A549 (cell line): ENCODE results near the gene FRS3. TPM values are rescaled to one million over a fixed set of nuclear protein-coding genes. Genes with fewer than 3 reads are reported as not detected.

Experiments used
- ATAC-seq, 2 experiments: fragments of 200-7000 bp in 1 of 2; fragments of >200 bp in 1 of 2; cut with Nextera tagmentation in 1 of 2; cut with Tn5 transposase in 1 of 2; 3 replicates each; pipeline versions ENCODE4 v1.8.0 to v1.9.1; 2018 to 2020; ENCODE audit warnings: mild to moderate bottlenecking in 1 of 2, moderate library complexity in 1 of 2
- CTCF ChIA-PET: fragments of 300-600 bp; sonication (Branson Sonifier 250); formaldehyde crosslinking; extraction: SDS; loops from one replicate; lab custom pipeline; 2021; ENCODE audit warnings: antibody characterized with exemption, inconsistent platforms; lab: Yijun Ruan, JAX
- POLR2A ChIA-PET: fragments of 350-600 bp; formaldehyde crosslinking; extraction: SDS; loops from one replicate; lab custom pipeline; 2021; ENCODE audit warnings: antibody characterized with exemption, inconsistent platforms; lab: Yijun Ruan, JAX
- DNase-seq, 2 experiments: peaks; one replicate each; pipeline versions ENCODE4 v3.0.0 to v3.0.0-alpha.2; 2011 to 2016; ENCODE audit warnings: low read depth in 1 of 2, low spot score in 1 of 2
- FAIRE-seq: peaks from 2 replicates; lab custom pipeline; 2011; peaks lifted over from hg19 to GRCh38; lab: Jason Lieb, UNC
- H3K27ac ChIP-seq, 2 experiments: fragments of >200 bp; sonication (Bioruptor Twin); formaldehyde crosslinking; 3 replicates each; pipeline ENCODE4 v1.5.1; 2016 to 2017
- H3K4me1 ChIP-seq: fragments of >200 bp; sonication (Bioruptor Twin); formaldehyde crosslinking; 3 replicates; pipeline ENCODE4 v1.6.1; 2016
- H3K4me2 ChIP-seq: fragments of >200 bp; sonication (Bioruptor Twin); formaldehyde crosslinking; 3 replicates; pipeline ENCODE4 v1.6.1; 2016
- H3K4me3 ChIP-seq: fragments of >200 bp; sonication (Bioruptor Twin); formaldehyde crosslinking; 3 replicates; pipeline ENCODE4 v1.5.1; 2016
- H3K9me3 ChIP-seq: fragments of >200 bp; sonication (Bioruptor Twin); formaldehyde crosslinking; 3 replicates; pipeline ENCODE4 v1.6.1; 2016
- BCL3 ChIP-seq: fragments of >200 bp; sonication (Bioruptor Twin); formaldehyde crosslinking; IDR thresholded peaks from 3 replicates; pipeline ENCODE4 v1.6.1; 2016
- BHLHE40 ChIP-seq: IDR thresholded peaks from 2 replicates; pipeline ENCODE4 v1.6.1; 2012; ENCODE audit warnings: low read depth, low read length, inconsistent platforms
- CEBPB ChIP-seq, 2 experiments: fragments of >200 bp in 1 of 2; sonication (Bioruptor Twin) in 1 of 2; formaldehyde crosslinking in 1 of 2; IDR thresholded peaks; 2 replicates each; pipeline ENCODE4 v1.6.1; 2012 to 2016
- ELK1 ChIP-seq: fragments of 150-350 bp; IDR thresholded peaks from 2 replicates; pipeline ENCODE4 v1.6.1; 2014; ENCODE audit warnings: low read depth, mild to moderate bottlenecking, low read length
- EP300 ChIP-seq, 2 experiments: fragments of >200 bp; sonication (Bioruptor Twin); formaldehyde crosslinking; IDR thresholded peaks; 2 replicates in 1 of 2; 3 replicates in 1 of 2; pipeline ENCODE4 v1.6.1; 2016 to 2017
- FOXS1 ChIP-seq: fragments of 250-450 bp; sonication (Bioruptor Pico); IDR thresholded peaks from 2 replicates; pipeline ENCODE4 v1.5.0; 2020; ENCODE audit warnings: mild to moderate bottlenecking, moderate library complexity
- GATA3 ChIP-seq: IDR thresholded peaks from 2 replicates; pipeline ENCODE4 v1.6.1; 2012; ENCODE audit warnings: borderline replicate concordance
- HOXA7 ChIP-seq: fragments of 250-450 bp; sonication (Bioruptor Pico); IDR thresholded peaks from 2 replicates; pipeline ENCODE4 v1.5.0; 2020; ENCODE audit warnings: mild to moderate bottlenecking, moderate library complexity
- HOXB13 ChIP-seq: fragments of 250-450 bp; sonication (Bioruptor Pico); IDR thresholded peaks from 2 replicates; pipeline ENCODE4 v1.5.0; 2020; ENCODE audit warnings: low read depth, mild to moderate bottlenecking, moderate library complexity
- JUN ChIP-seq, 2 experiments: fragments of >200 bp; sonication (Bioruptor Twin); formaldehyde crosslinking; IDR thresholded peaks; 2 replicates in 1 of 2; 3 replicates in 1 of 2; pipeline ENCODE4 v1.6.1; 2016 to 2017
- JUNB ChIP-seq: fragments of >200 bp; sonication (Bioruptor Twin); formaldehyde crosslinking; IDR thresholded peaks from 2 replicates; pipeline ENCODE4 v1.6.1; 2016
- KDM5A ChIP-seq: fragments of 200-600 bp; sonication (generic); IDR thresholded peaks from 2 replicates; pipeline ENCODE4 v1.6.1; 2016; ENCODE audit warnings: antibody characterized with exemption, mild to moderate bottlenecking
- NFE2L2 ChIP-seq: fragments of 150-350 bp; conservative IDR thresholded peaks from 2 replicates; pipeline ENCODE4 v1.6.1; 2014; ENCODE audit warnings: low read length
- NPAS2 ChIP-seq: fragments of 250-450 bp; sonication (Bioruptor Pico); IDR thresholded peaks from 2 replicates; pipeline ENCODE4 v1.8.0; 2022; ENCODE audit warnings: mild to moderate bottlenecking, moderate library complexity, borderline replicate concordance
- PHF8 ChIP-seq: fragments of 200-600 bp; sonication (generic); IDR thresholded peaks from 2 replicates; pipeline ENCODE4 v1.6.1; 2016; ENCODE audit warnings: low read depth, mild to moderate bottlenecking, antibody characterized with exemption, moderate library complexity, borderline replicate concordance
- POLR2A ChIP-seq: IDR thresholded peaks from 2 replicates; pipeline ENCODE4 v1.6.1; 2012; ENCODE audit warnings: mild to moderate bottlenecking, low read length
- POLR2AphosphoS2 ChIP-seq: conservative IDR thresholded peaks from 2 replicates; pipeline ENCODE4 v1.6.1; 2012; ENCODE audit warnings: low read length, improper control_type of control experiment, inconsistent platforms
- RCOR1 ChIP-seq: fragments of 150-350 bp; IDR thresholded peaks from 2 replicates; pipeline ENCODE4 v1.6.1; 2014; ENCODE audit warnings: antibody characterized with exemption, low read length, low read depth
- RNF2 ChIP-seq: fragments of 200-600 bp; sonication (generic); IDR thresholded peaks from 2 replicates; pipeline ENCODE4 v1.6.1; 2016; ENCODE audit warnings: low read depth, mild to moderate bottlenecking, antibody characterized with exemption, moderate library complexity, borderline replicate concordance
- SMC3 ChIP-seq: fragments of >200 bp; sonication (Bioruptor Twin); formaldehyde crosslinking; IDR thresholded peaks from 3 replicates; pipeline ENCODE4 v1.6.1; 2018; ENCODE audit warnings: inconsistent platforms
- SREBF2 ChIP-seq: fragments of 450-650 bp; IDR thresholded peaks from 2 replicates; pipeline ENCODE4 v1.6.1; 2014; ENCODE audit warnings: mild to moderate bottlenecking, moderate library complexity
- TFCP2L1 ChIP-seq: fragments of 250-450 bp; sonication (Bioruptor Pico); IDR thresholded peaks from 2 replicates; pipeline ENCODE4 v1.5.0; 2021; ENCODE audit warnings: mild to moderate bottlenecking
- ZC3H11A ChIP-seq: fragments of 450-650 bp; IDR thresholded peaks from 2 replicates; pipeline ENCODE4 v1.6.1; 2014; ENCODE audit warnings: antibody characterized with exemption, mild to moderate bottlenecking
- ZNF302 ChIP-seq: fragments of 250-450 bp; sonication (Bioruptor Pico); IDR thresholded peaks from 2 replicates; pipeline ENCODE4 v1.9.0; 2021; ENCODE audit warnings: inconsistent platforms, mild to moderate bottlenecking, moderate library complexity
- ZSCAN20 ChIP-seq: fragments of 250-450 bp; sonication (Bioruptor Pico); IDR thresholded peaks from 2 replicates; pipeline ENCODE4 v1.8.0; 2022; ENCODE audit warnings: mild to moderate bottlenecking, moderate library complexity
- WGBS: methylation state at CpG from one replicate; pipeline ENCODE4 v1.1.6; 2017; ENCODE audit errors: missing lambda C conversion rate; 5-methylcytosine and 5-hydroxymethylcytosine counted together
- polyA plus RNA-seq, 4 experiments: library from polyadenylated mRNA; depleted of rRNA in 3 of 4; stranded (reverse); fragments of >200 nt; fragmentation: RNase III in 1 of 4; extraction: RNeasy Plus Mini Kit Qiagen cat#74134 plus additional on column Dnase treatment in 1 of 4; gene quantifications; 2 replicates in 3 of 4; 3 replicates in 1 of 4; pipeline ENCODE4 v1.2.3, GENCODE V29; 2011 to 2017
- TF ChIP-seq, protein P1 (sequence below): fragments of >200 bp; sonication (Bioruptor Twin); formaldehyde crosslinking; IDR thresholded peaks from 2 replicates; pipeline ENCODE4 v1.6.1; 2016
- TF ChIP-seq, protein P2 (sequence below): fragments of >200 bp; sonication (Bioruptor Twin); formaldehyde crosslinking; IDR thresholded peaks from 3 replicates; pipeline ENCODE4 v1.5.1; 2016
- TF ChIP-seq, protein P3 (sequence below): IDR thresholded peaks from 2 replicates; pipeline ENCODE4 v1.6.1; 2012

FRS3 gene
- polyA plus RNA-seq, 2 of the 4 experiments (the other 2 are of a cell fraction): 1.9 to 2.0 TPM

DNA sequence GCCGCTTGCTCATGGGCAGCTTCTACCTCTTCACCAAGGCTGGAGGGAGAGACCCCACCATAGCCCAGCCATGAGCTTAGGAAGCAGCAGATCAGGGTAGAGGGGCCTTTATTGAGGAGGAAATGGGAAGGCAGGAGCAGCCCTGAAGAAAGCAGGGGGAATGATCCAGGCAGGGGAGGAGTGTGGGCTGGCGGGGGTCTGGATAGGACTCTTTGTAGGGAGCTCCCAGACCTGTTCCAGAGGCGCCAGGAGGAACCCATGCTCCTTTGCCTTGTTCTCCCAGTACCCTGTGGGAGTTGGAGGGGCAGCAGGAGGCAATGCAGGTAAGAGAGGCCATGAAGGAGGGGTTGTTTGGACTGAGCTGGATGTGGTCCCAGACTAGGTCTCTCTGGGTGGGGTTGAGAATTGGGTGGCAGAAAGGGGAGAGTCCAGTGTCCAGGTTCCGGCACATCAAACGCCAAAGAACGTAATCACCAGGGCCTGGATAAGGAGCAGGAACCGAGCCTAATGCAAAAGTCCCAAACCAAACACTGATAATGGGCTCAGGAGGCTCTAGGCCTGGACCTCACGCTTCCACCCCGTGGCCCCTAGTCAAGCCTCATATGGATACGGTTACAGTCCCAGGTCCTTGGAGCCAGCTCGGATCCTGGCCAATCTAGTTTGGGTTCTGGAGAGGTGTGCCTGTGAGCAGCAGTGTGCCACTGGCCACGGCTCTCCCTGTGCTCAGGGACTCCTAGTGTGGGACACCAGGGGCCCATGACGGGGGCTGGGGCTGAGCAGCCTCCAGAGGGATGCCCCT, 20.4 kb downstream of the FRS3 start:
- ChIA-PET CTCF (interaction anchor here (1.2 kb wide), 2 partner anchors 8 to 54 kb away, joined by 3 to 4 read pairs; no protein-coding TSS in a partner anchor), POLR2A (no interaction called here)
- WGBS: 67% methylated on average over 8 of the region's 13 CpGs
- DNase-seq (no peak), FAIRE-seq (no peak), ATAC-seq (no peak)
- no peak overlapping the region for H3K27ac ChIP-seq
- H3K4me3 ChIP-seq: no peak overlapping the region
- no peak overlapping the region for H3K4me2 ChIP-seq
- H3K4me1 ChIP-seq: no peaks in the 10 kb centered on the region
- H3K9me3 ChIP-seq: no peaks in the 10 kb centered on the region
- TF ChIP-seq PHF8: no peak
- no peak for TF ChIP-seq NFE2L2
- TF ChIP-seq, protein P1, sequence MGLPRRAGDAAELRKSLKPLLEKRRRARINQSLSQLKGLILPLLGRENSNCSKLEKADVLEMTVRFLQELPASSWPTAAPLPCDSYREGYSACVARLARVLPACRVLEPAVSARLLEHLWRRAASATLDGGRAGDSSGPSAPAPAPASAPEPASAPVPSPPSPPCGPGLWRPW: no peak
- TF ChIP-seq ZC3H11A: no peak
- TF ChIP-seq BCL3: no peak
- TF ChIP-seq BHLHE40: no peak
- no peak for TF ChIP-seq ZNF302 (CRISPR knock-in tag)
- no peak for TF ChIP-seq EP300 (IDR thresholded peaks at IDR 0.05)
- no peak for TF ChIP-seq SREBF2
- TF ChIP-seq, protein P2, sequence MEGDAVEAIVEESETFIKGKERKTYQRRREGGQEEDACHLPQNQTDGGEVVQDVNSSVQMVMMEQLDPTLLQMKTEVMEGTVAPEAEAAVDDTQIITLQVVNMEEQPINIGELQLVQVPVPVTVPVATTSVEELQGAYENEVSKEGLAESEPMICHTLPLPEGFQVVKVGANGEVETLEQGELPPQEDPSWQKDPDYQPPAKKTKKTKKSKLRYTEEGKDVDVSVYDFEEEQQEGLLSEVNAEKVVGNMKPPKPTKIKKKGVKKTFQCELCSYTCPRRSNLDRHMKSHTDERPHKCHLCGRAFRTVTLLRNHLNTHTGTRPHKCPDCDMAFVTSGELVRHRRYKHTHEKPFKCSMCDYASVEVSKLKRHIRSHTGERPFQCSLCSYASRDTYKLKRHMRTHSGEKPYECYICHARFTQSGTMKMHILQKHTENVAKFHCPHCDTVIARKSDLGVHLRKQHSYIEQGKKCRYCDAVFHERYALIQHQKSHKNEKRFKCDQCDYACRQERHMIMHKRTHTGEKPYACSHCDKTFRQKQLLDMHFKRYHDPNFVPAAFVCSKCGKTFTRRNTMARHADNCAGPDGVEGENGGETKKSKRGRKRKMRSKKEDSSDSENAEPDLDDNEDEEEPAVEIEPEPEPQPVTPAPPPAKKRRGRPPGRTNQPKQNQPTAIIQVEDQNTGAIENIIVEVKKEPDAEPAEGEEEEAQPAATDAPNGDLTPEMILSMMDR: no peak
- TF ChIP-seq ZSCAN20: no peak
- TF ChIP-seq ELK1: no peak
- no peak for TF ChIP-seq HOXB13 (CRISPR knock-in tag)
- TF ChIP-seq TFCP2L1 (CRISPR knock-in tag): no peak
- TF ChIP-seq POLR2A: no peak
- no peak for TF ChIP-seq FOXS1 (CRISPR knock-in tag)
- TF ChIP-seq JUN (IDR thresholded peaks at IDR 0.05): no peak

DNA sequence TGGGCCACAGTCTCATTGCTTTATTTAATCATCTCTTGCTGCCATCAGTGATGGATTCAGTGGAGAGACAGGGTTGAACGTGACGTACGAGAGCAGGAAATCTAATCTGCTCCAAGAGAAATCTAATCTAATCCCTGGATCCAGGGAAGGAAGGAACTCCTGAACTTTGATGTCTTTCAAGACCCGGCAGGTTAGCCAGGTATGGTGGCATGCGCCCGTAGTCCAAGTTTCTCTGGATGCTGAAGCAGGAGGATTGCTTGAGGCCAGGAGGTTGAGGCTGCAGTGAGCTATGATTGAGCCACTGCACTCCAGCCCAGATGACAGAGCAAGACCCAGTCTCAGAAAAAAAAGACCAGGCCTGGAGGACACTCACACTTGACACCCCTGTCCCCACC, 21.1 kb downstream of the FRS3 start:
- CTCF ChIA-PET: interaction anchor here (1.2 kb wide), 2 partner anchors 54 to 391 kb away, joined by 3 to 4 read pairs; no protein-coding TSS in a partner anchor
- DNase-seq (no peak), ATAC-seq (no peak), FAIRE-seq (no peak)
- H3K27ac ChIP-seq: no peak overlapping the region
- no peaks in the 10 kb centered on the region for H3K4me1 ChIP-seq
- POLR2A ChIA-PET: no interaction called here
- H3K4me3 ChIP-seq: no peak overlapping the region
- no peak overlapping the region for H3K4me2 ChIP-seq
- no peaks in the 10 kb centered on the region for H3K9me3 ChIP-seq
- 91% methylated on average over 6 of the region's 6 CpGs for WGBS
- TF ChIP-seq, protein P3, sequence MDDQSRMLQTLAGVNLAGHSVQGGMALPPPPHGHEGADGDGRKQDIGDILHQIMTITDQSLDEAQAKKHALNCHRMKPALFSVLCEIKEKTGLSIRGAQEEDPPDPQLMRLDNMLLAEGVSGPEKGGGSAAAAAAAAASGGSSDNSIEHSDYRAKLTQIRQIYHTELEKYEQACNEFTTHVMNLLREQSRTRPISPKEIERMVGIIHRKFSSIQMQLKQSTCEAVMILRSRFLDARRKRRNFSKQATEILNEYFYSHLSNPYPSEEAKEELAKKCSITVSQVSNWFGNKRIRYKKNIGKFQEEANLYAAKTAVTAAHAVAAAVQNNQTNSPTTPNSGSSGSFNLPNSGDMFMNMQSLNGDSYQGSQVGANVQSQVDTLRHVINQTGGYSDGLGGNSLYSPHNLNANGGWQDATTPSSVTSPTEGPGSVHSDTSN: no peak
- no peak for TF ChIP-seq GATA3
- TF ChIP-seq, protein P1: no peak
- TF ChIP-seq FOXS1 (CRISPR knock-in tag): no peak
- no peak for TF ChIP-seq ELK1
- no peak for TF ChIP-seq SMC3
- no peak for TF ChIP-seq POLR2A
- no peak for TF ChIP-seq NPAS2
- TF ChIP-seq, protein P2: no peak
- TF ChIP-seq RCOR1: no peak
- TF ChIP-seq HOXA7 (CRISPR knock-in tag): no peak
- no peak for TF ChIP-seq JUNB
- no peak for TF ChIP-seq CEBPB (IDR thresholded peaks at IDR 0.05)
- no peak for TF ChIP-seq KDM5A
- TF ChIP-seq POLR2AphosphoS2: no peak
- no peak for TF ChIP-seq ZC3H11A
- no peak for TF ChIP-seq RNF2
